ENCODE measurements around the gene RFNG. TPM values are rescaled to one million over a fixed set of nuclear protein-coding genes. Genes with fewer than 3 reads are reported as not detected.

Gene RFNG
- total RNA-seq, 2 donors from 2014 or later: 46.3 to 54.5 TPM

GRCh38 chr17:82055965-82056728, 4.5 kb upstream of the RFNG start:
- WGBS, 2 experiments (ENCODE audit: insufficient coverage in 1 of 2, insufficient read length in 1 of 2): 95 to 98% methylated on average over 24 to 28 of the region's 28 CpGs
- Histone ChIP-seq H3K9ac (ENCODE audit: extremely low read depth, low read length, poor library complexity, severe bottlenecking) (no peak overlapping the region), H3K27me3 (ENCODE audit: control insufficient read depth, insufficient read depth, low read length, poor library complexity, severe bottlenecking) (no peaks in the 10 kb centered on the region), H3K36me3 (ENCODE audit: control insufficient read depth, insufficient read depth, low read length) (peaks cover 39% of the 10 kb centered on the region), H3K9me3 (ENCODE audit: control insufficient read depth, low read length) (no peaks in the 10 kb centered on the region), H3K4me3 (ENCODE audit: low read length) (no peak overlapping the region), H3K4me1 (ENCODE audit: control insufficient read depth, insufficient read depth, low read length) (no peaks in the 10 kb centered on the region), H3K27ac (ENCODE audit: low read depth, low read length) (no peak overlapping the region)
- H3K9me3 Mint-ChIP-seq: no peaks in the 10 kb centered on the region
- H3K27me3 Mint-ChIP-seq (ENCODE audit: insufficient read depth): no peaks in the 10 kb centered on the region
- no peak overlapping the region for H3K27ac Mint-ChIP-seq
- no peak for DNase-seq
- no peaks in the 10 kb centered on the region for H3K4me1 Mint-ChIP-seq
- no peak for TF ChIP-seq CTCF (conservative IDR thresholded peaks at IDR 0.05)
- H3K4me3 Mint-ChIP-seq: no peak overlapping the region
- peaks cover 14% of the 10 kb centered on the region for H3K36me3 Mint-ChIP-seq (ENCODE audit: low read depth)

DNA sequence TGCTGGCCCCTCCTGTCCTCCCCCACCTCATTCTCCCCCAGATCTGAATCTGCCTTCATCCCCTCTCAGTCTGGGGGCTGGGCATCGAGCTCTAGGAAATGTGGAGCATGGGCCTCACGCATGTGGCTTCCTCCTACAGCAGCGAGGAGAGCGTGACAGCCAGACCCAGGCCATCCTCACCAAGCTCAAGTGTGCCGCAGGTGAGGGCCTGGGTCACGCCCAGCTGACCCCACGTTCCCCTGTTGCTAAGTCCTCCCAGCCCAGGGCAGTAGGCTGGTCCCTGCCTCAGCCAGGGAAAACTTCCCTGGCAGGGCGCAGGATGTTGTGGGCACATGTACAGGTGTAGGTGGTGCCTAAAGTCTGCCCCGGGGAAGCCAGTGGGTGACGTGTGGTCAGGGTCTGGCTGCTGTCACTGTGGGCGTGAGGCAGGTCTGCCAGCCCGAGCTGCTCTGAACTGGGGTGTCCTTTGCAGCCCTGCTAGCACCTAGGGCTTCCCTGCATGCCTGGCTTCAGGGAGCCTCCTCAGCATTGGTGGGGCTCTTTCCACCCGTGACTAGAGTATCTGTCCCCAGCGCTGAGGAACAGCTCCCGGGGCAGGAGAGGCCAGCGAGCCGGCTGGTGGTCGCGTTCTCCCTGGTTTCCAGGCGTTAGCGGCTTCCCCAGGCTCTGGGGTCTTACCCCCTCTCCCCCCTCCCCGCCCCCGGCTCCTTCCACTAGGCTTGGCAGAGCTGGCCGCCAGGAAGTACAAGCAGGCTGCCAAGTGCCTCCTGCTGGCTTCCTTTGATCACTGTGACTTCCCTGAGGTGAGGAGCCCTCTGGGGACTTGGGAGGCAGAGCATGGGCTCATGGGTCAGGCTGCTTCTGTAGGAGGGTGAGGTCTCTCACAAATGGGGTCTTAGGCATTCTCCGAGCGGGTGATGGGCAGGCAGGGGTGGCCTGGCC, 3.7 kb upstream of the RFNG start:
- H3K4me1 Mint-ChIP-seq: peaks cover 4% of the 10 kb centered on the region
- peaks cover 39% of the 10 kb centered on the region for H3K36me3 ChIP-seq (ENCODE audit: control insufficient read depth, insufficient read depth, low read length)
- H3K9me3 ChIP-seq (ENCODE audit: control insufficient read depth, low read length): no peaks in the 10 kb centered on the region
- H3K9ac ChIP-seq (ENCODE audit: extremely low read depth, low read length, poor library complexity, severe bottlenecking): no peak overlapping the region
- H3K4me1 ChIP-seq (ENCODE audit: control insufficient read depth, insufficient read depth, low read length): no peaks in the 10 kb centered on the region
- no peak overlapping the region for H3K27ac Mint-ChIP-seq
- peaks cover 13% of the 10 kb centered on the region for H3K36me3 Mint-ChIP-seq (ENCODE audit: low read depth)
- 91 to 94% methylated on average over 18 to 26 of the region's 26 CpGs for WGBS, 2 experiments (ENCODE audit: insufficient coverage in 1 of 2, insufficient read length in 1 of 2)
- no peaks in the 10 kb centered on the region for H3K27me3 Mint-ChIP-seq (ENCODE audit: insufficient read depth)
- H3K4me3 Mint-ChIP-seq: no peak overlapping the region
- no peaks in the 10 kb centered on the region for H3K9me3 Mint-ChIP-seq
- no peak for TF ChIP-seq CTCF (conservative IDR thresholded peaks at IDR 0.05)
- no peaks in the 10 kb centered on the region for H3K27me3 ChIP-seq (ENCODE audit: control insufficient read depth, insufficient read depth, low read length, poor library complexity, severe bottlenecking)
- H3K27ac ChIP-seq (ENCODE audit: low read depth, low read length): no peak overlapping the region
- DNase-seq: no peak
- no peak overlapping the region for H3K4me3 ChIP-seq (ENCODE audit: low read length)

- Mint-ChIP-seq H3K9me3 (no peaks in the 10 kb centered on the region), H3K27me3 (ENCODE audit: insufficient read depth) (no peaks in the 10 kb centered on the region), H3K27ac (no peak overlapping the region), H3K36me3 (ENCODE audit: low read depth) (peaks cover 11% of the 10 kb centered on the region), H3K4me1 (peaks cover 4% of the 10 kb centered on the region), H3K4me3 (no peak overlapping the region)
- Histone ChIP-seq H3K9me3 (ENCODE audit: control insufficient read depth, low read length) (no peaks in the 10 kb centered on the region), H3K9ac (ENCODE audit: extremely low read depth, low read length, poor library complexity, severe bottlenecking) (no peak overlapping the region), H3K27me3 (ENCODE audit: control insufficient read depth, insufficient read depth, low read length, poor library complexity, severe bottlenecking) (no peaks in the 10 kb centered on the region), H3K27ac (ENCODE audit: low read depth, low read length) (no peak overlapping the region), H3K4me1 (ENCODE audit: control insufficient read depth, insufficient read depth, low read length) (no peaks in the 10 kb centered on the region), H3K4me3 (ENCODE audit: low read length) (no peak overlapping the region), H3K36me3 (ENCODE audit: control insufficient read depth, insufficient read depth, low read length) (peaks cover 40% of the 10 kb centered on the region)
- WGBS, 2 experiments (ENCODE audit: insufficient coverage in 1 of 2, insufficient read length in 1 of 2): 94 to 97% methylated on average over 24 to 38 of the region's 38 CpGs
- DNase-seq: no peak
- TF ChIP-seq CTCF (conservative IDR thresholded peaks at IDR 0.05): no peak
Measured at GRCh38 chr17:82054351-82055022, 2.9 kb upstream of the RFNG start.
